Mucosa of rectum (tissue), 2 donors: Measurements from ENCODE around the gene LRRC32.

Source experiments
- H3K27ac ChIP-seq, 2 donors: one replicate each; pipeline ENCODE4 v1.7.0; 2013; ENCODE audit warnings: inconsistent platforms in 2 of 2, low read depth in 2 of 2, low read length in 2 of 2
- H3K27me3 ChIP-seq, 2 donors: one replicate each; pipeline ENCODE4 v1.7.0; 2013; ENCODE audit warnings: low read length in 2 of 2; ENCODE audit not compliant: control insufficient read depth in 2 of 2, insufficient read depth in 2 of 2
- H3K36me3 ChIP-seq, 2 donors: one replicate each; pipeline ENCODE4 v1.7.0; 2013; ENCODE audit warnings: low read length in 2 of 2; ENCODE audit not compliant: control insufficient read depth in 2 of 2, insufficient read depth in 2 of 2
- H3K4me1 ChIP-seq, 2 donors: one replicate each; pipeline ENCODE4 v1.7.0; 2013; ENCODE audit warnings: low read length in 2 of 2, mild to moderate bottlenecking in 1 of 2; ENCODE audit not compliant: control insufficient read depth in 2 of 2, insufficient read depth in 2 of 2
- H3K4me3 ChIP-seq, 2 donors: one replicate each; pipeline ENCODE4 v1.7.0; 2013; ENCODE audit warnings: low read length in 2 of 2
- H3K9ac ChIP-seq, 2 donors: one replicate each; pipeline ENCODE4 v1.7.0; 2013; ENCODE audit warnings: low read length in 2 of 2, low read depth in 1 of 2, mild to moderate bottlenecking in 1 of 2
- H3K9me3 ChIP-seq, 2 donors: one replicate each; pipeline ENCODE4 v1.7.0; 2013; ENCODE audit warnings: low read length in 2 of 2; ENCODE audit not compliant: control insufficient read depth in 2 of 2
- donor health status: healthy.
- donor health status: Normal muscosa, but diverticular disease.

Gene LRRC32

GRCh38 chr11:76699451-76700091 lies 29.0 kb upstream of the LRRC32 start:
- Histone ChIP-seq H3K27ac (no peak overlapping the region), H3K9ac (no peak overlapping the region), H3K4me3 (no peak overlapping the region), H3K36me3 (no peaks in the 10 kb centered on the region), H3K4me1 (no peaks in the 10 kb centered on the region), H3K27me3 (no peaks in the 10 kb centered on the region), H3K9me3 (no peaks in the 10 kb centered on the region)

GRCh38 chr11:76698321-76699043 lies 27.9 kb upstream of the LRRC32 start:
- Histone ChIP-seq H3K4me3 (no peak overlapping the region), H3K27me3 (no peaks in the 10 kb centered on the region), H3K9me3 (no peaks in the 10 kb centered on the region), H3K9ac (no peak overlapping the region), H3K27ac (no peak overlapping the region), H3K4me1 (no peaks in the 10 kb centered on the region), H3K36me3 (no peaks in the 10 kb centered on the region)

GRCh38 chr11:76696756-76697155 lies 26.2 kb upstream of the LRRC32 start:
- H3K9ac ChIP-seq: no peak overlapping the region
- H3K4me3 ChIP-seq: no peak overlapping the region
- no peaks in the 10 kb centered on the region for H3K4me1 ChIP-seq
- H3K27ac ChIP-seq: no peak overlapping the region
- no peaks in the 10 kb centered on the region for H3K36me3 ChIP-seq
- no peaks in the 10 kb centered on the region for H3K9me3 ChIP-seq
- H3K27me3 ChIP-seq: no peaks in the 10 kb centered on the region

GRCh38 chr11:76695771-76696170 lies 25.2 kb upstream of the LRRC32 start:
- H3K36me3 ChIP-seq: no peaks in the 10 kb centered on the region
- H3K9me3 ChIP-seq: no peaks in the 10 kb centered on the region
- H3K4me1 ChIP-seq: no peaks in the 10 kb centered on the region
- H3K27ac ChIP-seq: no peak overlapping the region
- H3K4me3 ChIP-seq: no peak overlapping the region
- H3K27me3 ChIP-seq: no peaks in the 10 kb centered on the region
- H3K9ac ChIP-seq: no peak overlapping the region

- Histone ChIP-seq H3K36me3 (no peaks in the 10 kb centered on the region), H3K4me3 (no peak overlapping the region), H3K9me3 (no peaks in the 10 kb centered on the region), H3K4me1 (no peaks in the 10 kb centered on the region), H3K27me3 (no peaks in the 10 kb centered on the region), H3K27ac (no peak overlapping the region), H3K9ac (no peak overlapping the region)
Measured at GRCh38 chr11:76695133-76695532, 24.6 kb upstream of the LRRC32 start.

GRCh38 chr11:76694664-76695063 lies 24.1 kb upstream of the LRRC32 start:
- H3K36me3 ChIP-seq: no peaks in the 10 kb centered on the region
- H3K27ac ChIP-seq: no peak overlapping the region
- H3K4me3 ChIP-seq: no peak overlapping the region
- no peak overlapping the region for H3K9ac ChIP-seq
- H3K9me3 ChIP-seq: no peaks in the 10 kb centered on the region
- H3K27me3 ChIP-seq: no peaks in the 10 kb centered on the region
- no peaks in the 10 kb centered on the region for H3K4me1 ChIP-seq

- no peaks in the 10 kb centered on the region for H3K36me3 ChIP-seq
- H3K4me3 ChIP-seq: no peak overlapping the region
- H3K9ac ChIP-seq: no peak overlapping the region
- no peaks in the 10 kb centered on the region for H3K9me3 ChIP-seq
- H3K27ac ChIP-seq: no peak overlapping the region
- H3K27me3 ChIP-seq: no peaks in the 10 kb centered on the region
- H3K4me1 ChIP-seq: no peaks in the 10 kb centered on the region
Measured at GRCh38 chr11:76693806-76694205, 23.3 kb upstream of the LRRC32 start.

GRCh38 chr11:76692956-76693355 lies 22.4 kb upstream of the LRRC32 start:
- no peaks in the 10 kb centered on the region for H3K4me1 ChIP-seq
- H3K27ac ChIP-seq: no peak overlapping the region
- H3K27me3 ChIP-seq: no peaks in the 10 kb centered on the region
- no peaks in the 10 kb centered on the region for H3K9me3 ChIP-seq
- no peaks in the 10 kb centered on the region for H3K36me3 ChIP-seq
- no peak overlapping the region for H3K9ac ChIP-seq
- H3K4me3 ChIP-seq: no peak overlapping the region

GRCh38 chr11:76691655-76692054 lies 21.1 kb upstream of the LRRC32 start:
- H3K9me3 ChIP-seq: no peaks in the 10 kb centered on the region
- no peak overlapping the region for H3K27ac ChIP-seq
- no peaks in the 10 kb centered on the region for H3K36me3 ChIP-seq
- H3K4me1 ChIP-seq: no peaks in the 10 kb centered on the region
- no peak overlapping the region for H3K9ac ChIP-seq
- H3K27me3 ChIP-seq: no peaks in the 10 kb centered on the region
- no peak overlapping the region for H3K4me3 ChIP-seq

- no peaks in the 10 kb centered on the region for H3K36me3 ChIP-seq
- no peaks in the 10 kb centered on the region for H3K4me1 ChIP-seq
- no peak overlapping the region for H3K4me3 ChIP-seq
- H3K9ac ChIP-seq: no peak overlapping the region
- no peak overlapping the region for H3K27ac ChIP-seq
- H3K9me3 ChIP-seq: no peaks in the 10 kb centered on the region
- peaks cover 0 to 2% of the 10 kb centered on the region in 2 donors for H3K27me3 ChIP-seq
Measured at GRCh38 chr11:76690736-76691135, 20.2 kb upstream of the LRRC32 start.
